ENCODE data around the gene STK32C.

The STK32C gene

GRCh38 chr10:132266594-132267161 lies 41.1 kb downstream of the STK32C start:
- DNase-seq (ENCODE audit: low read depth, low spot score): no peak
- Histone ChIP-seq H3K4me3 (no peak overlapping the region), H3K36me3 (ENCODE audit: insufficient read depth, low read length) (no peaks in the 10 kb centered on the region), H3K27ac (no peak overlapping the region), H3K9me3 (ENCODE audit: low read depth, low read length) (no peaks in the 10 kb centered on the region), H3K9ac (ENCODE audit: insufficient read length) (no peak overlapping the region)
- TF ChIP-seq FOXP2 (optimal IDR thresholded peaks at IDR 0.05; ENCODE audit: control extremely low read depth, extremely low read length, insufficient read depth) (no peak), POLR2AphosphoS5 (IDR thresholded peaks at IDR 0.05; ENCODE audit: borderline replicate concordance, low read depth, low read length) (no peak), EZH2 (IDR thresholded peaks at IDR 0.05) (no peak)

- no peaks in the 10 kb centered on the region for H3K9me3 ChIP-seq (ENCODE audit: low read depth, low read length)
- TF ChIP-seq FOXP2 (optimal IDR thresholded peaks at IDR 0.05; ENCODE audit: control extremely low read depth, extremely low read length, insufficient read depth): no peak
- peak; percentile 52 for TF ChIP-seq EZH2 (IDR thresholded peaks at IDR 0.05)
- TF ChIP-seq POLR2AphosphoS5 (IDR thresholded peaks at IDR 0.05; ENCODE audit: borderline replicate concordance, low read depth, low read length): no peak
- DNase-seq (ENCODE audit: low read depth, low spot score): no peak
- no peaks in the 10 kb centered on the region for H3K36me3 ChIP-seq (ENCODE audit: insufficient read depth, low read length)
- H3K4me3 ChIP-seq: no peak overlapping the region
- no peak overlapping the region for H3K27ac ChIP-seq
- H3K9ac ChIP-seq (ENCODE audit: insufficient read length): no peak overlapping the region
Observed at GRCh38 chr10:132265890-132266496, 41.8 kb downstream of the STK32C start.

GRCh38 chr10:132264966-132265889 lies 42.5 kb downstream of the STK32C start:
- Histone ChIP-seq H3K36me3 (ENCODE audit: insufficient read depth, low read length) (no peaks in the 10 kb centered on the region), H3K4me3 (no peak overlapping the region), H3K27ac (no peak overlapping the region), H3K9ac (ENCODE audit: insufficient read length) (no peak overlapping the region), H3K9me3 (ENCODE audit: low read depth, low read length) (no peaks in the 10 kb centered on the region)
- DNase-seq (ENCODE audit: low read depth, low spot score): no peak
- TF ChIP-seq EZH2 (IDR thresholded peaks at IDR 0.05): no peak
- no peak for TF ChIP-seq POLR2AphosphoS5 (IDR thresholded peaks at IDR 0.05; ENCODE audit: borderline replicate concordance, low read depth, low read length)
- no peak for TF ChIP-seq FOXP2 (optimal IDR thresholded peaks at IDR 0.05; ENCODE audit: control extremely low read depth, extremely low read length, insufficient read depth)

GRCh38 chr10:132264306-132264950 lies 43.3 kb downstream of the STK32C start:
- Histone ChIP-seq H3K36me3 (ENCODE audit: insufficient read depth, low read length) (no peaks in the 10 kb centered on the region), H3K27ac (no peak overlapping the region), H3K4me3 (no peak overlapping the region), H3K9ac (ENCODE audit: insufficient read length) (no peak overlapping the region), H3K9me3 (ENCODE audit: low read depth, low read length) (no peaks in the 10 kb centered on the region)
- no peak for TF ChIP-seq FOXP2 (optimal IDR thresholded peaks at IDR 0.05; ENCODE audit: control extremely low read depth, extremely low read length, insufficient read depth)
- TF ChIP-seq EZH2 (IDR thresholded peaks at IDR 0.05): no peak
- TF ChIP-seq POLR2AphosphoS5 (IDR thresholded peaks at IDR 0.05; ENCODE audit: borderline replicate concordance, low read depth, low read length): no peak
- no peak for DNase-seq (ENCODE audit: low read depth, low spot score)

GRCh38 chr10:132263866-132264265 lies 43.9 kb downstream of the STK32C start:
- Histone ChIP-seq H3K27ac (no peak overlapping the region), H3K9me3 (ENCODE audit: low read depth, low read length) (no peaks in the 10 kb centered on the region), H3K4me3 (no peak overlapping the region), H3K9ac (ENCODE audit: insufficient read length) (no peak overlapping the region), H3K36me3 (ENCODE audit: insufficient read depth, low read length) (no peaks in the 10 kb centered on the region)
- TF ChIP-seq FOXP2 (optimal IDR thresholded peaks at IDR 0.05; ENCODE audit: control extremely low read depth, extremely low read length, insufficient read depth): no peak
- TF ChIP-seq POLR2AphosphoS5 (IDR thresholded peaks at IDR 0.05; ENCODE audit: borderline replicate concordance, low read depth, low read length): no peak
- TF ChIP-seq EZH2 (IDR thresholded peaks at IDR 0.05): no peak
- DNase-seq (ENCODE audit: low read depth, low spot score): no peak

- TF ChIP-seq POLR2AphosphoS5 (IDR thresholded peaks at IDR 0.05; ENCODE audit: borderline replicate concordance, low read depth, low read length): no peak
- no peak for TF ChIP-seq FOXP2 (optimal IDR thresholded peaks at IDR 0.05; ENCODE audit: control extremely low read depth, extremely low read length, insufficient read depth)
- TF ChIP-seq EZH2 (IDR thresholded peaks at IDR 0.05): no peak
- Histone ChIP-seq H3K4me3 (no peak overlapping the region), H3K36me3 (ENCODE audit: insufficient read depth, low read length) (no peaks in the 10 kb centered on the region)
Observed at GRCh38 chr10:132259702-132260482, 47.9 kb downstream of the STK32C start.

GRCh38 chr10:132258423-132258822 lies 49.3 kb downstream of the STK32C start:
- no peak overlapping the region for H3K4me3 ChIP-seq
- H3K9me3 ChIP-seq (ENCODE audit: low read depth, low read length): no peaks in the 10 kb centered on the region
- H3K27ac ChIP-seq: no peak overlapping the region
- no peak overlapping the region for H3K9ac ChIP-seq (ENCODE audit: insufficient read length)
- H3K36me3 ChIP-seq (ENCODE audit: insufficient read depth, low read length): no peaks in the 10 kb centered on the region
- TF ChIP-seq POLR2AphosphoS5 (IDR thresholded peaks at IDR 0.05; ENCODE audit: borderline replicate concordance, low read depth, low read length) (no peak), EZH2 (IDR thresholded peaks at IDR 0.05) (no peak), FOXP2 (optimal IDR thresholded peaks at IDR 0.05; ENCODE audit: control extremely low read depth, extremely low read length, insufficient read depth) (no peak)
- DNase-seq (ENCODE audit: low read depth, low spot score): no peak

More at GRCh38 chr10:132259702-132260482, 47.9 kb downstream of the STK32C start:
- Histone ChIP-seq H3K9ac (ENCODE audit: insufficient read length) (no peak overlapping the region), H3K9me3 (ENCODE audit: low read depth, low read length) (no peaks in the 10 kb centered on the region), H3K27ac (no peak overlapping the region)
- DNase-seq (ENCODE audit: low read depth, low spot score): no peak

All from SK-N-MC (cell line).